Pancreas (tissue), 10 donors: ENCODE measurements around the gene PTPRK. TPM values are rescaled to one million over a fixed set of nuclear protein-coding genes. Genes with fewer than 3 reads are reported as not detected.

Source experiments
- ATAC-seq, 4 donors: fragments of 200-7000 bp; cut with Tn5 transposase; one replicate each; pipeline versions ENCODE4 v1.8.0 to v1.9.1; 2020; ENCODE audit warnings: mild to moderate bottlenecking in 4 of 4, moderate library complexity in 4 of 4
- DNase-seq, 6 donors: peaks; one replicate each; pipeline ENCODE4 v3.0.0-alpha.2; 2020
- FAIRE-seq: peaks from 2 replicates; lab custom pipeline; 2012; peaks lifted over from hg19 to GRCh38; lab: Jason Lieb, UNC
- H3K27ac ChIP-seq, 4 donors: fragments of 200-600 bp; sonication (generic); 1 replicate in 3 of 4; 2 replicates in 1 of 4; pipeline versions ENCODE4 v1.5.0 to v1.8.0; 2020
- H3K27me3 ChIP-seq, 4 donors: fragments of 200-600 bp; one replicate each; pipeline ENCODE4 v1.8.0; 2021
- H3K36me3 ChIP-seq, 3 donors: fragments of 200-600 bp; sonication (generic) in 1 of 3; one replicate each; pipeline versions ENCODE4 v1.5.0 to v1.8.0; 2020 to 2021
- H3K4me1 ChIP-seq, 3 donors: fragments of 200-600 bp; one replicate each; pipeline ENCODE4 v1.8.0; 2021
- H3K4me3 ChIP-seq, 4 donors: fragments of 200-600 bp; sonication (generic) in 2 of 4; one replicate each; pipeline versions ENCODE4 v1.5.0 to v1.8.0; 2020 to 2021
- H3K9me3 ChIP-seq, 4 donors: fragments of 200-600 bp; one replicate each; pipeline ENCODE4 v1.8.0; 2021
- CTCF ChIP-seq, 4 donors: fragments of 200-600 bp; sonication (generic) in 3 of 4; IDR thresholded peaks; one replicate each; pipeline versions ENCODE4 v1.5.0 to v1.8.0; 2021; ENCODE audit warnings: antibody characterized with exemption in 4 of 4
- WGBS, 2 donors: extraction: QIAGEN DNeasy Blood & Tissue Kit; methylation state at CpG; one replicate each; pipeline ENCODE4 v1.1.7; 2013; 5-methylcytosine and 5-hydroxymethylcytosine counted together
- intact Hi-C, 3 donors: fragments of 100-400 bp; cut with DNase I; formaldehyde crosslinking; loops; one replicate each; pipeline versions ENCODE4 v1.11.1 to v1.14.2; 2022
- polyA plus RNA-seq, 2 donors: library from polyadenylated mRNA; stranded (reverse); fragments of 200-250 nt; gene quantifications; one replicate each; pipeline ENCODE4 v1.2.3, GENCODE V29; 2013
- total RNA-seq, 6 donors: library from RNA; stranded (reverse); fragmentation: NEBNext Ultra II Directional in 4 of 6; extraction: Animal tissue kit (Norgen Biotek cat#: 25700) in 4 of 6; gene quantifications; one replicate each; pipeline versions ENCODE4 v1.2.1 to v1.2.4, GENCODE V29; 2021 to 2023
- donor health status: healthy with polysubstance abuse.
- donor health status: DM: no; HTN: no; CAD: no; lungs with moderate emphysema.
- donor health status: DM: no; HTN: no; CAD: no.
- donor health status: control.
- donor health status: control.
- donor health status: Bipolar disorder and iron deficiency.
- donor health status: DM: yes; HTN: yes; CAD: no.
- donor health status: DM: no; HTN: no; CAD: no.
- donor health status: DM: no; HTN: no; CAD: no.
- donor health status: DM: yes; HTN: yes; CAD: no.

The PTPRK gene
- total and polyA plus RNA-seq, 8 donors: 10.5 to 72.7 (median 51.7) TPM

GRCh38 chr6:128557081-128557480 is 36.7 kb upstream of the PTPRK start:
- H3K9me3 ChIP-seq: no peaks in the 10 kb centered on the region
- H3K36me3 ChIP-seq: no peaks in the 10 kb centered on the region
- intact Hi-C loops: no loop called here
- no peak for TF ChIP-seq CTCF (IDR thresholded peaks at IDR 0.05)
- FAIRE-seq (no peak), ATAC-seq (no peak), DNase-seq (no peak)
- H3K27ac ChIP-seq: no peak overlapping the region
- H3K4me3 ChIP-seq: no peak overlapping the region
- WGBS, 2 donors: 46 to 60% methylated on average over 3 of the region's 3 CpGs
- no peaks in the 10 kb centered on the region for H3K4me1 ChIP-seq
- no peaks in the 10 kb centered on the region for H3K27me3 ChIP-seq

GRCh38 chr6:128554302-128554701 is 33.9 kb upstream of the PTPRK start:
- Histone ChIP-seq H3K27ac (no peak overlapping the region), H3K36me3 (no peaks in the 10 kb centered on the region), H3K9me3 (no peaks in the 10 kb centered on the region), H3K4me1 (no peaks in the 10 kb centered on the region), H3K4me3 (no peak overlapping the region), H3K27me3 (no peaks in the 10 kb centered on the region)
- 22 to 30% methylated on average over 2 of the region's 2 CpGs for WGBS, 2 donors
- intact Hi-C loops: no loop called here
- DNase-seq: no peak
- no peak for TF ChIP-seq CTCF (IDR thresholded peaks at IDR 0.05)
- peak in 3 of 4 donors; percentile 53 to 72 (median 58) for ATAC-seq
- FAIRE-seq: no peak

GRCh38 chr6:128541261-128541660 is 20.9 kb upstream of the PTPRK start:
- H3K27me3 ChIP-seq: no peaks in the 10 kb centered on the region
- no peak for FAIRE-seq
- H3K36me3 ChIP-seq: no peaks in the 10 kb centered on the region
- TF ChIP-seq CTCF (IDR thresholded peaks at IDR 0.05): no peak
- no peaks in the 10 kb centered on the region for H3K4me1 ChIP-seq
- intact Hi-C loops: no loop called here
- no peak for ATAC-seq
- H3K9me3 ChIP-seq: no peaks in the 10 kb centered on the region
- 57 to 69% methylated on average over 1 of the region's 1 CpG for WGBS, 2 donors
- no peak overlapping the region for H3K4me3 ChIP-seq
- H3K27ac ChIP-seq: no peak overlapping the region
- no peak for DNase-seq

GRCh38 chr6:128538763-128539162 is 18.4 kb upstream of the PTPRK start:
- no peak for TF ChIP-seq CTCF (IDR thresholded peaks at IDR 0.05)
- intact Hi-C loops: no loop called here
- ATAC-seq (no peak), DNase-seq (no peak), FAIRE-seq (no peak)
- no peak overlapping the region for H3K27ac ChIP-seq
- 86 to 94% methylated on average over 4 of the region's 4 CpGs for WGBS, 2 donors
- no peaks in the 10 kb centered on the region for H3K27me3 ChIP-seq
- no peaks in the 10 kb centered on the region for H3K4me1 ChIP-seq
- no peak overlapping the region for H3K4me3 ChIP-seq
- H3K9me3 ChIP-seq: no peaks in the 10 kb centered on the region
- no peaks in the 10 kb centered on the region for H3K36me3 ChIP-seq

- H3K9me3 ChIP-seq: no peaks in the 10 kb centered on the region
- 90 to 98% methylated on average over 3 of the region's 3 CpGs for WGBS, 2 donors
- intact Hi-C loops: no loop called here
- no peaks in the 10 kb centered on the region for H3K27me3 ChIP-seq
- no peaks in the 10 kb centered on the region for H3K36me3 ChIP-seq
- DNase-seq (no peak), ATAC-seq (no peak), FAIRE-seq (no peak)
- no peak for TF ChIP-seq CTCF (IDR thresholded peaks at IDR 0.05)
- no peak overlapping the region for H3K27ac ChIP-seq
- H3K4me1 ChIP-seq: no peaks in the 10 kb centered on the region
- H3K4me3 ChIP-seq: no peak overlapping the region
Measured at GRCh38 chr6:128532827-128533226, 12.4 kb upstream of the PTPRK start.
